Measurements from ENCODE around the gene SYTL2.

SYTL2 gene

DNA sequence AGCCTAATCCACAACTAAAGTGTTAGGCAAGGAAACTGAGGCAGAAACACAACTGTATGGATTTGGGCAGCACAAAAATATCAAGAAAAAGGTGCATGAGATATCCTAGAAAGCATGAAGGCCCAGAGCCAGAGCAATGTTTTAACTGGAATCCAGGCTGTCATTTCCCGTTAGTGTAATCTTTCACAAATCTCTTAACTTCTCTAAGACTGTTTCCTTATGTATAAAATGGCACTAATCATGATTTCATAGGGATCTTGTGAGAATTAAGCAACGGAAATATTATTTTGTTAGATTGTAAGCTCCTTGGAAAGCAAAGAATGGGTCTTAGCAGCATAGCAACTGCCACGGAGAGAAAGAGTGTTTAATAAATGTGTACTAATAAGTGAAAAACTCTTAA, 14.7 kb upstream of the SYTL2 start:
- DNase-seq = no peak

DNA sequence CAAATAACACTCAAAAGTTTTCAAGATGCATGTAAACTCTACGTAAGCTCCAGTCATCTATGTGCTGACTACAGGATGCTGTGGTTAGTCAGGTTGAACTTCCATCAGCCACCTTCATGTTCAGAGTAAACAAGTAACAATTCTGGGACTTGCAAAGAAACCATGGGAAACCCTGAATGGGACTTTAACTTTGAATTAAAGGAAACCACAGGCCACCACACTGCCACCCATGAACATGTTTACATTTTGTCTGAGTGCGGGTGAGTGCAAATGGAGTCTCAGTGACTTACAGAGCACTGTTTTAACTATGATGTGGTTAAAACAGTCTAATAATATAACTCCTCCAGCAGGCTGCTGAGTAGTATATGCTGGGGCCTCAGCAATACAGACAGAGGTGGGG, 12.9 kb upstream of the SYTL2 start:
- DNase-seq = peak; percentile 60

DNA sequence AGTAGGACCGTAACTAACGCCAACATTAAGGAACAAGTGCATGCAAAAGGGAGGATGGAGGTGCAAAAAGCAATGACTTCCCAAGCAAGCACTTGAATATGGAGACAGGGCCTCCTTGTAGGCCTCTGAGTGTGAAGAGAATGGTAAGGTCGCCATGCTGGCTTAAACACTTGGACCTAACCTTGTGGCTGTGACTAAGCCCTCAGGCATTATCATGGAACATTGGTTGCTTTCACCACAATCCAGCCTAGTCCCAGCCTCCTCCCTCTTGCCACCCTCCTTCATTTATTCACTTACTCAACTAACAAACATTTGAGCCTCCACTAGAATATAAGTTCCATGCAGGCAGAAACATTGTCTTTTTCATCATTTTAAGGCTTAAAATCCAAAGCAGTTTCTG, 11.9 kb upstream of the SYTL2 start:
- no peak for DNase-seq

DNA sequence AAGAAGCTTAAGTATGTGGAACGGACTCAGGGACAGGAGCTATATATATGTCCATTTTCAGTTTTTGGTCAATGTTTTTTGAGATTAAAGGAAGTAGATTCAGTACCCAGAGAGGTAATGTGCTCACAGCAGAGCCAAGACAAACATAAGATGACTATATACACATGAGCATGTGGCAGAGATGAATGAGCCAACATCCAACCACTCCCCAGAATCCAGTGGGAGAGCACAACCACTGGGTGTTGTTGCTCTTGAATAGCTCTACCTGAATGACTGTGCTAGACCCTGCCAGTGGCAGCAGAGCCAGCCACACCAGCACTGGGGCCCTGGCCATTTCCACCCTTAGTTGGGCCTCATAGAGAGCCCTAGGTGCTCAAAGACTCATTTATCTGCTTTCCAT, 10.7 kb upstream of the SYTL2 start:
- DNase-seq = no peak

DNA sequence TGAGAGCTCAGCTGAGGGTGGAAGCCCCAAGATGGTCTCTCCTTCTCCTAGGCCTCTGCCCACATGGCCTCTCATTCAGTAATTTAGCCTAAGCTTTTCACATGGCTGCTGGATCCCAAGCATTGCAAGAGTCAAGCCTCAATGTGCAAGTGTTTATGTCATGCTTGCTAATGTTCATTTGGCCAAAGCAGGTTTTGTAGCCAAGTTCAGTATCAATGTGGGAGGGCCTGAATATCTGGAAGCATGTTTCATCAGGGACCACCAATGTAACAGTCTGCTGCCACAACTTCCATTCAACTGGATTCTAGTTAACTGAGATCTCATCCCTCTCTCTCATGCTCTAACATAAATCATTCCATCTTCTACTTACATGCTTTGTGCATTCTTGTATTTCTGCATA, 8.5 kb upstream of the SYTL2 start:
- no peak for DNase-seq

DNA sequence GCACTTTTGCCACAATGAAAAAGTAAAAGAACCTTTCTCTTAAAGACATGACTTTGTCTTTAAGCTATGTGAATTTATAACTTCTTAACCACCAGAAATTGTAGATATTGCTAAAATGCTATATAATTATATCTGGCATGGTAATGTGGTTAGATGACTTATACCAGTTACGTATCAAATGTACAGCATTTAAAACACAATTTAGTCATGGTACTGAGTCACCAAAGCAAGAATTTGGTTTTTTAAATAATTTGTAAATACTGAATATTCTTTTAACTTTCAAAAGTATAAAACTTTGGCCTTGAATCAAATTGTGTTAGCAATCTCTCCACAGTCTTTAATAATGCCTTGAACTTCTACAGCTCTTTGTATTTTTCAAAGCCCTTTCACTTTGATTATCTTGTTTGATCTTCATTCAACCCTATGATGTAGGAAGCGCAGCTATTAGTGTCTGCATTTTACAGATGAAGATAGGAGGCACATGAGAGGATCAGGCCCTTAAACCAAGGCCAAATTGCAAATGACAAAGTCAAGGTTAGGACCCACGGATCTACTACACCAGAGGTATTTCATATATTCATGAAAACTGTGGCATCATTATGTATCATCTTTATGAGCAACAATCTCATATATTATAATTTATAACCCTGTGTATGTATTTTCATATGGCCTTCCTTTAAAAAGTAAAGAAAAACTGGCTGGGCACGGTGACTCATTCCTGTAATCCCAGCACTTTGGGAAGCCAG, 4.4 kb upstream of the SYTL2 start:
- no peak for DNase-seq

DNA sequence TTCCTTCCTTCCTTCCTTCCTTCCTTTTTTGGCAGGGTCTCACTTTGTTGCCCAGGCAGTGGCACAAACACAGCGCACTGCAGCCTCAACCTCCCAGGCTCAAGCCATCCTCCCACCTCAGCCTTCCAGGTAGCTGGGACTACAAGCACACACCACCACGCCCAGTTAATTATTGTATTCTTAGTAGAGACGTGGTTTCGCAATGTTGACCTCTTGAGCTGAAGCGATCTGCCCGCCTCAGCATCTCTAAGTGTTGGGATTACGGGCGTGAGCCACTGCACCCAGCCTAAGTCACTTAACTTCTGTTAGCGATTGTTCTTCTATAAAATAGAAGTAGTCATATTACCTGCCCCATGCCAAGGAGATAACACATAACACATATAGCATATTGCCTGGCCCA, 2.8 kb upstream of the SYTL2 start:
- DNase-seq = no peak

DNA sequence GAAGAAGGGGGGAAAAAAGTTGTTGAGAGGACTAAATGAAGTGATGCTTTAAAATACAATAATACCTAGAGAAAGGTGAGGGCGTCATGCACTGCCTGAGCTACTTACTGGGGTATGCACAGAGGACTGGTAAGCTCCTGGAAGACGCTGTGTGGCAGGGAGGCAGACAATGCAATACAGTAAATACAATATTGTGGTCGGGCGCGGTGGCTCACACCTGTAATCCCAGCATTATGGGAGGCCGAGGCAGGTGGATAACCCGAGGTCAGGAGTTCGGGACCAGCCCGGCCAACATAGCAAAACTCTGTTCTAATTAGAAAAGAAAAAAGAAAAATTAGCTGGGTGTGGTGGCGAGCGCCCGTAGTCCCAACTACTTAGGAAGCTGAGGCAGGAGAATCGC, 683 bp upstream of the SYTL2 start:
- no peak for DNase-seq

DNA sequence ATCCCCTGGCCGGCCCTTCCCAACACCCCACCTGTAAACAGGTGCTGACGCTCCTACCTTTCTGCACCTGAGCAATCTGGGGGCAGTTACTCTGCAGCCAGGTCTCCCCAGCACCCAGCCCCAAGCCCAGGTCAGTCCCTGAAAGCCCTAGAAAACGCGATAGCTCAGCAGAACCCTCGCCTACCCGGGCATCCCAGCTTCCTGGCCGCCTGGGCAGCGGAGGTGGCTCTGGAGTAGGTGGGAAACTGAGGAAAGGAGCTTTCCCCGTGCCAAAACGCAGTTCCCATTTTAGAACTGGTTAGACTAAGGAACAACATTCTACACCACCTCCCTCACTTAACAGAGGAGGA, 445 bp downstream of the SYTL2 start:
- no peak for DNase-seq

DNA sequence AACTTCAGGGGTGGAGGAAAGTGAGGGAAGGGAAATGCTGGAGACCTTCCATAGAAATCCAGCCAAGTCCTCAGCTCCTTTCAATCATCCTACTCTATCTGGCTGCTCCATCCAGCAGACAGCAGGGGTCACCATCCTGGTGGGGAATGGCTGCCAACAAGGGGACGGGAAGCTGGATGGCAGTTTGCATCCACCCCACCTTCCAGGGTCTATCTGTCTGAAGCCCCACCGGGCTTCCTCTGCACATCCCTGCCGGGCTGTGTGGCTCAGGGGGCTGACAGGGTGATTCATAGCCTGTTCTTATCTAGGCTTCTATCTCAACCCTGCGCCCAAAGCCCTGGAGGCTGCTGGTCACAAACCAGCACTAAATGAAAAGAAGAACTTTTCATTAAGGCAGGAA, 1.1 kb downstream of the SYTL2 start:
- peak; percentile 47 for DNase-seq

DNA sequence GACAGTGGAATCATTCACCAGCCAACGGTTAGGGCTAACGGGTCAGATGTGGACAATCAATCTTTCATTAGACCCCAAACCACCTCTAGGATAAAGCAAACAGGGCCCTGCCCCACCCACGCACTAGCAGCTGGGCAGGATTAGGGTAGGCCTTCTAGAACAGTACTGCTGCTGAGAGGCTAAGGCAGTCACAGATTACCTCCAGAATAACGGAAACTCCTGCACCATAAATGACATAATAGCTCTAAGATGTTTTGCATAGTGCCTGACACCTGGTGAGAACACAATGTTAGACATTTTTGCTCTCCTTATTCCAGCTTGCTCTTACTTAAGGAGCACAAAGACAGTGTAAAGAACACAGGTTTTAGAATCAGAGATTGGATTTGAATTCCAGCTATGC, 1.8 kb downstream of the SYTL2 start:
- DNase-seq = peak; percentile 45

DNA sequence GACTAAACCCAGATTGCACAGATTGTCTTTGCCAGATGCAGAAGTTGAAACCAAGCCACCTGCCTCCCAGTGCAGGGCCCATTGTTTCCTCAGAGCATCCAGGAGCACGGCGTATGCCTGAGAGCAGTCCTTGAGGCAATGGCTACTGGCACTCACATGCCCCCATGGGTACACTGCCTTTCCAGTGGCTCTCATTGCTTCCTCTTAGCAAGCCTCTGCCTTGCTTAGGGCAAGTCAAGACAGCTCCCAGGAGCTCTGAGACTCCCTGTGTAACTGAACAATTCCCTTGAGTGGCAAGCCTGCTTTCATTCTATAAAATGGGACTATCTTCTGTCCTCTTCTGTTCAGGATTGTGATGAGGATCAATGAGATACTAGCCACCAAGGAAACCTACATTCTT, 4.1 kb downstream of the SYTL2 start:
- DNase-seq = no peak

DNA sequence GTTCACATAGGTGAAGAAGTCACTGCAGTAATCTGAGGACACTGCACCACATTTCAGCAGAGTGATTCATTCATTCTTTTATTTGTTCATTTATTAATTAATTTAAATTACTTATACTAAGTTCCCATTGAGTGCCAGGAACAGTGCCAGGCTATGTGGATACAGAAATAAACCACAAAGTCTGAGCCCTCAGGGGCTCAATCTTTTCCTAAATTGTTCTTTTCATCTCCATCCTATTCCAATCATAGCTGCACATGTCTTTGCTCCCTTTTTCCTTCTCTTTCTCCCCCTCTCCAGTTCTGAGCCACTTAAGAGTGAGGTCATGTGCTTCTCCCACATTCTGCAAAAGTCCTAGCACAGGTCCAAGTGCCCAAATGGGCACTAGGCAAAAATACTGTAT, 4.9 kb downstream of the SYTL2 start:
- no peak for DNase-seq

DNA sequence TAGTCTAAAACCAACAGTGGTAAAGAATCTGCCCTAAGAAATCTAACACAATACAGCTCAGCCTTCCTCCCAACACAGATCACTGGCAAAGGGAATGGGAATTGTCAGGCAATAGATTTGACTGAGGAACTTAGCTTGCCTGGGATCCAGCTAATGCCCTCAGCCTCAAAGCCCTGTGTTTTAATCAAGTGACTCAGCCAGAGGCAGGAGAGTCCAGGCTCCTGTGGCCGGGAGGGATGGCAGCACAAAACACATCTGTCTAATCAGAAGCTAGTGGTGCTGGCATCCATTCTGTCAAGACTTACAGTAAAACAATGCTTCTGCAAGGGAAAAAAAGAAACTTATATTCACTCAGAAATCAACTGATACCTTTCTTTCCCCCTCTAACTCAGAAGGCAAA, 5.6 kb downstream of the SYTL2 start:
- DNase-seq = no peak

DNA sequence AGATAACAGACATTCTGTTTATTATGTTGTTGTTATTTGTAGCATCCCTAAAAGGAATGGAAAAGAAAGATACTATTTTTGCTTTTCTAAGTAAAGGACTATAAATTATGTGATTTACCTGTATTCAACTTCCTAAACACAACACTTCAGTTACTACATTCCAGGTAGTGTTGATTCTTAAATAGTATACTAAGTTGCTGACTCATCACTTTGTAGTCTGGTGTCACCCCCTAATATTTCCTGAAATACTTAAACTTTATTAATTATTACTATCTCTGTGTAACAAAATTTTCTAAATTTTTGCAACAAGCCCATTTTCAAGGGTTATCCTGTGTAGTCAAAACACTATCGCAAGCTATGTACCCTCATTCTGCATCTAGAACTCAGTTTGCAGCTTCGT, 7.0 kb downstream of the SYTL2 start:
- no peak for DNase-seq

DNA sequence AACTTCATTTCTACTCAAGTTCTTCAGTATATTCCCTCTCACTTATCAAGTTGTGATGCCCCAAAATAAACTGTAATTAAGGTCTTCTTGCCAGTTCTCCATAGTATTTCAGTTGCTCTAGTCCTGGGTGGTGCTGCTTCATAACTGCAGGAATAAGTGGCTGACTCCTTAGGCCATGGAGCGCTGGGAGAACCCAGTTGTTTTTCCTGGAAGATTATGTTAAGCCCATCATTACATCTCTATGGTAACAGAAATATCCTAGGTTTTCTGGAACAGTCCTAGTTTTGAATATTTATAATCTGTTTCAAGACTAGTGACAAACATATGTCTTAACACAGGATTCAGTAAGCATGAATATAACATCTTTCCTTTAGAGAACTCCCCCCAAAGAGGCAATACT, 7.6 kb downstream of the SYTL2 start:
- no peak for DNase-seq

DNA sequence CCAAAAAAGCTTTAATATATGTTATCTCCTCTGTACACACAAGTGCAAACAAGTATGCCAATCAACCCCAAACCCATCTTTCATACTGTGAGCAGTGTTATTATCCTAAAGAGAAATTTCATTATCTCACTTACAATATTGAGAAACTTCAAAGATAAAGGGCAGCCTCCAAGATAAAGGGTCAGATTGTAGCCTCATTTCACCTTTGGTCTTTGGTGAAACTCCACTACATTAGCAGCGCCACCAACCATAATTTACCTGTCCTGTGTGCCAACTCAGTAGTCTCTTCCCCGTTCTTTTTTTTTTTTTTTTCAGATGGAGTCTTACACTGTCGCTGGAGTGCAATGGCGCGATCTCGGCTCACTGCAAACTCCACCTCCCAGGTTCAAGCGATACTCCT, 9.4 kb downstream of the SYTL2 start:
- DNase-seq = no peak

DNA sequence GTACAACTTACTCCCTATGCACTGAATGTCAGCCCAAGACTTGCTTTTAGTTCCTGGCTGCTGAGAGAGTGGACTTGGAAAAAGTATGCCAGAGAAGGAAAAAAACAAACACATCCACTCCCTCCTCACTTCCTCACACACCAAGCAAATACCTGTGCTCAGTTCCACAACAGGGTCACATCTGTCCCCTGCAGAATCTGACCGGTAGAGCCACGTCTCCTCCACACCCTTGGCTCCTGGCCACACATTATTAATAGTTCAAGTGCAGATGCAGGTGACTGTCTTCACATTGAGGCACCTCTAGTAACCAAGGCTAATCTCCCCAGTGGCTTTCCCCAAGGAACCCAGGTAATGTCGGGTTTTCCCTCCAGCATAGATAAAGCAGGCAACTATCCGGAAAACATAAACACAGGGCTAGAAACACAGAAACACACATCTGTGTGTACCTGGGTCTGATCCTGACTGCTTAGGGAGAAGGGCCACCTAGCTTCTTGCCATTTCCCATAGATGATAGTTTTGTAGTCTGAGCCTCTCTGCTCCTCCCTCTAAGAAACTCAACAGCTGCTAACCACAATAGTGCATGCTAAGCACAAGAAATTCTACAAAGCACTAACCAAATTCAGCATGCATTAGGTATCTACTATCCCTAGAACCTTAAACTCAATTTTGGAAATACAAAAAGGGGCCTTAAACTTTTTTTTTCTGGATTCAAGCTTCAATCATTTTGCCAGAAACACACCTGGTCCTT, 10.2 kb downstream of the SYTL2 start:
- no peak for DNase-seq

DNA sequence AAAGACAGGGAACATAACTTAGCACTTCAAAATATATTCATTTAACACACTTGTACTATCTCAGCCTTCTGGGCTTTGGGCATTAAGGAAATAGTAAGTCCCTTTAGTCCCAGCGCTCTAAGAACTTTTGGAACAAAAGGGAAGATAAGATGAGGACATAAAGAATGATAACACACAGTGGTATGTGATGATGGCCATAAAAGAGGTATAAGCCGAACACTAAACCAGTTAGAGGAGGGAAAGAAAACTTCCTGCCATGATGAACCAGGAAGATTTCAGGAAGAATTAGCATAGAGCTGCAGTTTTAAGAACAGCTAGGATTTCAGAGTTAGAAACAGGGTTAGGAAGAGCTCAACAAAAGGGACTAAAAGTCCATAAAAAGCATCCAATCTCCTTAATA, 11.8 kb downstream of the SYTL2 start:
- no peak for DNase-seq

DNA sequence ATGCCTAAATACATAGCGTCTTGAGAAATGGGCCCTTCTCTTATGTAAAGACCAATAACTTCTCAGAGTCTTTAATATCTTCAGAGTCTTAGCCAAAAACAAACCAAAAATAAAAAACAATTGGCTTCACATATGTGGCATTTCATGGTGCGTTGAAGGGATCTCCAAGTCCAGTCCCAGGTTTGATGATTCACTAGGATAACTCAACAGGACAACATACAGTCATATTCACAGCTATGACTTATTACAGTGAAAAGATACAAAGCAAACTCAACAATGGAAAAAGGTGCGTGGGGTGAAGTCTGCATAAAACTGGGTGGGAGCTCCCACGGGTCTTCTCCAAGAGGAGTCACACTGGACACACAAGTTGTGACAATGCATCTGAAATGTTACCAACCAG, 12.6 kb downstream of the SYTL2 start:
- DNase-seq = no peak

DNA sequence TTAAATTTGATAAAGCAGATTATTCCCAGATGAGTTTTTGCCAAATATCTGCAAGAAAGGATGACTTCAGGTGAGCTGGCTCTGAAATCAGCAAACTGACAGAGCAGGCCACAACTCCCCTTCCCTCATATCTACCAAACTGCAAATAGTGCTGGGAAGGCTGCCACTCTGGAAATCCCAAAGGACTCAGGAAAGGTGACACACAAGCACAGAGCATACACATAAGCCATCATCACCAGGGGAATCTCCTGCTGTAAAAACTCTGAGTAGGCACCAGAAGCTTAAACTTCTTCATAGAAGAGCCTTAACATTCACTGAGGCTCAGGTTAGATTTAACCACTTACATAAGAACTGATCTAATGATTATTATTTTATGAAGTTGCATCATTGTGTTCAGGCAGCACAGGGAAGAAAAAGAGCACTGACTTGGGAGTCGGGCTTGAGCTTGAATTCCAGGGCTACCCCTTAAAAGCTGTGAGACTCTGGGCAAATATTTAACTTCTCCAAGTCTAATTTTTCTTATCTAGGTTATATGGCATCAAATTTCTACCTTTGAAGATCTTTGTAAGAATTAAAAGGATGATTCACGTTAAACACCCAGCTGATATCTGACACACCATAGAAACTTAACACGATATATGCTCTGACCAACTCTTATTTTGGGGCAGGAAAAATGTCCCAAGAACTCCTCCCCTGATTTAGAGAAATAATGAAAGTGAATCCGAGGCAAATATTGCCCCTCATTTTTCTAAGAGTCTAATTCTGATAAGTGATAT, 15.0 kb downstream of the SYTL2 start:
- DNase-seq = no peak

DNA sequence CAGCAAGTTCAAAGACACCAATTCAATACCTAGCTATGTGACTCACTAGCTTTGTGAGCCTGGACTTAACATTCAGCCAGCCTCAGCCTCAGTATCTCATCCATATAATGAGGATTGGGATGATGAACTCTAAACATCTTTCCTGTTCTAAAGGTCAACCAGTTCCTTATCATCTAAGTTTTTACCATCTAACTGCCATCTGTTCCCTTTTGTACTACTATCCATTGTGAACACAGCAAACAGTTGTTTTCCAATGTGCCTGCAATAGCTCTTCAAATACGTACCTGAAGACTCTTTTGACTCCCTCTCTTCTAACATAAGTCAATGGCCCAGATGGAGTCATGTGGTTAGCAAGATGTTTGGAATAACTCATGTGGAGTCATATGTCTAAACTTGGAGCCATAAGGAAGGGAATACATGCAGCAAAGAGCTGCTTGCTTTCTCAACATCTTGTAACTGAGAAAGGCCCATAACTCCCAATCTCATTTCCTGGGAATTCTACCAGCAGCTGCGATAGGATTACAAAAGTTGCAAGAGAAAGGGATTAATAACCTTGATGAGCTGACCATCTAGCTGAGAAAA, 19.4 kb downstream of the SYTL2 start:
- DNase-seq = no peak

DNA sequence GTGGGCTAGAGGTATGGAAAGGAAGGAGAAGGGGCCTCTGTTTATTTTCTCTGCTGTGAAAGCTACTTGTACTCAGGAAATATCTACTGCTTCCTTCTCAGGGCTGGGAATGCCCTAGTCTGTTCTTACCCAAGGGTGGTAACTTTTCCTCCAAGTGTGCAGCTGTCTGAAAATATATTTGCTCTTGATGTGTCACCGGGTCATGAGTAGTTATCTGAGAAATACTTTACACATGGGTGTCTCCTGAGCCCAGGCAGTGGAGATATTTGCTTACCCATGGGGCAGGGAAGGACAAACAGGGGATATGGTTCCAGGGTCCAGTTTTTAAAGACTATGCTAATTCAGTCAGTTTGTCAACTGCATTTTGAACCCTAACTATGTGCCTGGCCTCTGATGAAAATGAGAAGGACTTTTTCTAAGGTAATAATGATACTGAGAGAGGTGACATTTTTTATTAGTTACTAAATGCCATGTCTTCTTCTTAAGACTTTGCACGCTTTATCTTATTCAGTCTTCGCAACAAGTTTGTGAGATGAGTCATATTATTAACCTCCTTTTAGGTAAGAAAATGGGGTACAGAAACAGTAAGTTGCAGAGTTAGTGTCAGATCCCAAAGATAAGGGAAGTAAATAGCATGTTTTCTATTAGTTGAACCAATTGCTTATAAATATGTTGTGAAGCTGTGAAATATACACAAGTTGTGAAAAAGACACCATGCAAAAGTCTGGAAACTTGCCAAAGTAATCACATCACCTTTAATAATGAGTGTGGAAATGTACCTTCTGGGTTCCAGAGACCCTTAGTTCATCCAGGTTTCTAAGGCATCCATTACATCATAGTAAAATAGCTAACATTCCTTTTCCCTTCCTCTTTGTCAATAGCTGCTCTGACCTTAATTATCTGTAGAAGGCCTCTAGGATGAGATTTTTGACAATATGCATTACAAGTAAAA, 22.9 kb downstream of the SYTL2 start:
- DNase-seq = no peak

Measured in activated T-cell treated with anti-CD3 and anti-CD28 coated beads, Interleukin-2, amount 50 U/mL, for 1 hour (primary cell).